ENCODE results near the gene LAMC3. TPM values are rescaled to one million over a fixed set of nuclear protein-coding genes. Genes with fewer than 3 reads are reported as not detected.

Gene LAMC3
- total RNA-seq, 1 donor from 2014 or later, result 0.20 TPM

GRCh38 chr9:131018621-131019020 is 9.6 kb downstream of the LAMC3 start:
- Histone ChIP-seq H3K27ac (ENCODE audit: low read depth, low read length) (no peak overlapping the region), H3K4me3 (ENCODE audit: insufficient read depth, low read depth, low read length) (no peak overlapping the region), H3K9me3 (ENCODE audit: insufficient read depth, low read depth, low read length) (peaks cover 9% of the 10 kb centered on the region), H3K79me2 (ENCODE audit: insufficient read depth, low read length) (no peaks in the 10 kb centered on the region), H3K36me3 (ENCODE audit: insufficient read depth, low read length) (no peaks in the 10 kb centered on the region), H3K27me3 (ENCODE audit: insufficient read depth, low read length) (peaks cover 18% of the 10 kb centered on the region), H4K20me1 (ENCODE audit: insufficient read depth, low read length) (no peaks in the 10 kb centered on the region), H3K4me2 (ENCODE audit: low read length) (no peak overlapping the region), H3K4me1 (ENCODE audit: insufficient read depth, low read length) (no peaks in the 10 kb centered on the region), H2AFZ (ENCODE audit: low read depth, low read length) (no peak overlapping the region), H3K9ac (ENCODE audit: low read length) (no peak overlapping the region)
- Mint-ChIP-seq H3K9me3 (ENCODE audit: unreplicated experiment) (peaks cover 14% of the 10 kb centered on the region), H3K27ac (ENCODE audit: unreplicated experiment) (no peak overlapping the region), H3K4me3 (ENCODE audit: unreplicated experiment) (no peak overlapping the region), H3K27me3 (ENCODE audit: low read depth, unreplicated experiment) (peaks cover 10% of the 10 kb centered on the region), H3K36me3 (ENCODE audit: low read depth, unreplicated experiment) (peaks cover 3% of the 10 kb centered on the region), H3K4me1 (ENCODE audit: low read depth, unreplicated experiment) (no peaks in the 10 kb centered on the region)
- no peak for FAIRE-seq
- TF ChIP-seq CTCF (IDR thresholded peaks at IDR 0.05; ENCODE audit: insufficient read depth, low read depth, low read length) (peak; percentile 12), EZH2 (IDR thresholded peaks at IDR 0.05; ENCODE audit: insufficient read depth, low read length) (no peak)
- no peak for DNase-seq (ENCODE audit: low read depth)

- no peaks in the 10 kb centered on the region for H3K36me3 ChIP-seq (ENCODE audit: insufficient read depth, low read length)
- Mint-ChIP-seq H3K9me3 (ENCODE audit: unreplicated experiment) (peaks cover 15% of the 10 kb centered on the region), H3K27ac (ENCODE audit: unreplicated experiment) (no peak overlapping the region), H3K4me3 (ENCODE audit: unreplicated experiment) (no peak overlapping the region), H3K36me3 (ENCODE audit: low read depth, unreplicated experiment) (peaks cover 3% of the 10 kb centered on the region), H3K27me3 (ENCODE audit: low read depth, unreplicated experiment) (peaks cover 11% of the 10 kb centered on the region), H3K4me1 (ENCODE audit: low read depth, unreplicated experiment) (no peaks in the 10 kb centered on the region)
- no peaks in the 10 kb centered on the region for H3K79me2 ChIP-seq (ENCODE audit: insufficient read depth, low read length)
- no peaks in the 10 kb centered on the region for H4K20me1 ChIP-seq (ENCODE audit: insufficient read depth, low read length)
- no peak overlapping the region for H3K4me3 ChIP-seq (ENCODE audit: insufficient read depth, low read depth, low read length)
- H3K27ac ChIP-seq (ENCODE audit: low read depth, low read length), result no peak overlapping the region
- no peak for FAIRE-seq
- H2AFZ ChIP-seq (ENCODE audit: low read depth, low read length), result no peak overlapping the region
- peaks cover 18% of the 10 kb centered on the region for H3K27me3 ChIP-seq (ENCODE audit: insufficient read depth, low read length)
- TF ChIP-seq EZH2 (IDR thresholded peaks at IDR 0.05; ENCODE audit: insufficient read depth, low read length) (no peak), CTCF (IDR thresholded peaks at IDR 0.05; ENCODE audit: insufficient read depth, low read depth, low read length) (no peak)
- no peak for DNase-seq (ENCODE audit: low read depth)
- H3K9me3 ChIP-seq (ENCODE audit: insufficient read depth, low read depth, low read length), result peaks cover 9% of the 10 kb centered on the region
- H3K9ac ChIP-seq (ENCODE audit: low read length), result no peak overlapping the region
- H3K4me1 ChIP-seq (ENCODE audit: insufficient read depth, low read length), result no peaks in the 10 kb centered on the region
- no peak overlapping the region for H3K4me2 ChIP-seq (ENCODE audit: low read length)
Measured at GRCh38 chr9:131019388-131020239, 10.6 kb downstream of the LAMC3 start.

- H3K4me1 ChIP-seq (ENCODE audit: insufficient read depth, low read length), result no peaks in the 10 kb centered on the region
- TF ChIP-seq EZH2 (IDR thresholded peaks at IDR 0.05; ENCODE audit: insufficient read depth, low read length) (no peak), CTCF (IDR thresholded peaks at IDR 0.05; ENCODE audit: insufficient read depth, low read depth, low read length) (no peak)
- no peak overlapping the region for H3K4me3 Mint-ChIP-seq (ENCODE audit: unreplicated experiment)
- peaks cover 3% of the 10 kb centered on the region for H3K36me3 Mint-ChIP-seq (ENCODE audit: low read depth, unreplicated experiment)
- no peaks in the 10 kb centered on the region for H3K4me1 Mint-ChIP-seq (ENCODE audit: low read depth, unreplicated experiment)
- DNase-seq (ENCODE audit: low read depth) (peak; percentile 57), FAIRE-seq (no peak)
- peaks cover 24% of the 10 kb centered on the region for H3K27me3 ChIP-seq (ENCODE audit: insufficient read depth, low read length)
- no peak overlapping the region for H3K4me2 ChIP-seq (ENCODE audit: low read length)
- peaks cover 18% of the 10 kb centered on the region for H3K27me3 Mint-ChIP-seq (ENCODE audit: low read depth, unreplicated experiment)
- H3K27ac ChIP-seq (ENCODE audit: low read depth, low read length), result no peak overlapping the region
- H4K20me1 ChIP-seq (ENCODE audit: insufficient read depth, low read length), result no peaks in the 10 kb centered on the region
- H3K9me3 Mint-ChIP-seq (ENCODE audit: unreplicated experiment), result peaks cover 15% of the 10 kb centered on the region
- H3K9ac ChIP-seq (ENCODE audit: low read length), result no peak overlapping the region
- H3K9me3 ChIP-seq (ENCODE audit: insufficient read depth, low read depth, low read length), result peaks cover 9% of the 10 kb centered on the region
- H3K4me3 ChIP-seq (ENCODE audit: insufficient read depth, low read depth, low read length), result no peak overlapping the region
- H2AFZ ChIP-seq (ENCODE audit: low read depth, low read length), result no peak overlapping the region
- no peaks in the 10 kb centered on the region for H3K79me2 ChIP-seq (ENCODE audit: insufficient read depth, low read length)
- H3K36me3 ChIP-seq (ENCODE audit: insufficient read depth, low read length), result no peaks in the 10 kb centered on the region
- peak overlapping the region; percentile 66 for H3K27ac Mint-ChIP-seq (ENCODE audit: unreplicated experiment)
Measured at GRCh38 chr9:131020388-131020787, 11.4 kb downstream of the LAMC3 start.

Measured in astrocyte (in vitro differentiated cells and primary cell).